RPMI7951 (cell line): ENCODE measurements around the gene CNTNAP2. TPM values are rescaled to one million over a fixed set of nuclear protein-coding genes. Genes with fewer than 3 reads are reported as not detected.

Experiments used
- DNase-seq: peaks from one replicate; pipeline ENCODE4 v3.0.0-alpha.2; 2012; ENCODE audit warnings: low read depth
- total RNA-seq: library from RNA; depleted of rRNA; stranded (reverse); fragments of >200 nt; shearing (Covaris generic); gene quantifications from 2 replicates; pipeline ENCODE4 v1.2.3, GENCODE V29; 2014

Gene CNTNAP2
- total RNA-seq, 1 experiment from 2014 or later, result not detected

DNA sequence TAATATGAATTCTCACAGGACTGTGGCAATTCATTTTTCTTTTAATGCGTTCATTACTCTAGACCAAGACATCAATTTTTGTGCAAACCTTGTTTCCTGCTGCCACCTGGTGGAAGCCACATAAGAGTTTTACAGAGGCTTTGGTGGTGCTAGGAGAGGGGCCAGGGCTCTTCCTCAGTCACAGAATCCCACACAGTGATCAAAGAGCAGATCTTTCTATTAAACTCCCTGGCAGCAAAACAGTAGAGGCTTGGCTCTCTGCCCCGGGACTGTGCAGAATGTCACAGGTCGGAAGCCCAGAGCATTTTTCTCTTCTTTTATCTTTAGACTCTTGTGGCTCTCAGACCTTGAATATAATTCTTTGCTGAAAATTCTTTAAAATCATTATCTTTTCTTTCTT, 1967.5 kb downstream of the CNTNAP2 start:
- peak; percentile 5 for DNase-seq

DNA sequence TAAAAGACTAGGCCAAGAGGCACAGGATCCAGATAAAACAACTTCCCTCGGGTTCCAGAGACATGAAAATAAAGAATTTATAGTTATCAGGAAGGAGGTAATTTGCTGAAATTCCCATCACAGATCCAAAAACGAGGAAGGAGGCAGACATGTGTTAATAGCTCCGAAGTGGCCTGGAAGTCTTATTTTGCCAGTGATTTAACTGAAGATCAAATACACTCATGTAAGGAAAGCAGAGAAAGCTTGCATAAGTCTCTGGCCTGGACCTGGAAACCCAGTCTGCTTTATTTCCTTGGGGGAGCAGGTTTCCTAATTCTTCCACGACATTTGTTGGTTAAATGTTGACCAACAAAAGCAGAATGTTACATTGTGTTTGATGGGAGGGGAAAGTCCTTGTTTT, 1975.3 kb downstream of the CNTNAP2 start:
- DNase-seq, result no peak

DNA sequence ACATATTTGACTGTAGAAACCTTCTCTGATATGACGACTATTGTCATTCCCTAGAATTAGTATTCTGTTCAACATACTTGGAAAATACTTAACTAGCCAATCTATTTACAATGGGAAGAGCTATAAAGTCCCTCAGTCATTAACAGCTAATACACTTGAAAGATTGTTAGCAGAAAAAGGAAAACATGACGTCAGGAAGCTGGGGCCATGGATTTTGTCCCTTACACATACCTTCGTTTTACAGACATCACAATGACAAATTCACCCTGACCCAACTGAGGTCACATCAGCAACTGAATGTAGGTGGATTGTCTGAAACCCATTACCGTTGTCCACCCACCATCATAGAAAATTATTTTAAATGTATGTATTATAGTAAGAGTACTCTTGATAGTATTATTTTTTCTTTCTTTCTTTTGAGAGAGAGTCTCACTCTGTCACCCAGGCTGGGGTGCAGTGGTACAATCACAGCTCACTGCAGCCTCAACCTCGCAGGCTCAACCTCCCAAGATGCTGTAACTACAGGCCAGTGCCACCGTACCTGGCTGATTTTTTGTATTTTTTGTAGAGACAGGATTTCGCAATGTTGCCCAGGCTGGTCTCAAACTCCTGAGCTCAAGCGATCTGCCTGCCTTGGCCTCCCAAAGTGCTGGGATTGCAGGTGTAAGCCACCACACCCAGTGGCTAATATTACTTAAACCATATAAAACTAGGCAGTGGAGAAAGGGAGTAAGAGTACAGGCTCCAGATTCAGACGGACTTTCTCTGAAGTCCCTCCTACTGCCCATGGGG, 1977.0 kb downstream of the CNTNAP2 start:
- no peak for DNase-seq

DNA sequence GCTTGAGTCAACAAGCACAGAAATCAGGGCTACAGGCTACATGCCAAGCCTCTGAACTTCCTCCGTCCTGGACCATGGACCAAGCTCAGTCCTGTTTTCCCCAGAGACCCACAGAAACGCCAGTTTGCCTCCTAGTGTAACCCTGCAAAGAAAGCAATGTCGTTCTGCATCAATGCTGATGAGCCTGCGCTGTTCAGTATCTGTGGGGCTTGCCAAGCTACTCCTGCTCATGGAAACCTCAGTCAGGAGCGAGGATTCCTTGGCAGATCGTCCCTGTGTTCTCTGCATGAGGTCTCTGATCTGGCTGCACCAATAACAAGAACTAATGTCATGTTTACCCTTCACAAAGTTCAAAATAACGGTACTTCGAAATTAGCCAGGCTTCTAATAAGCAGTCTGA, 1978.5 kb downstream of the CNTNAP2 start:
- DNase-seq, result no peak

DNA sequence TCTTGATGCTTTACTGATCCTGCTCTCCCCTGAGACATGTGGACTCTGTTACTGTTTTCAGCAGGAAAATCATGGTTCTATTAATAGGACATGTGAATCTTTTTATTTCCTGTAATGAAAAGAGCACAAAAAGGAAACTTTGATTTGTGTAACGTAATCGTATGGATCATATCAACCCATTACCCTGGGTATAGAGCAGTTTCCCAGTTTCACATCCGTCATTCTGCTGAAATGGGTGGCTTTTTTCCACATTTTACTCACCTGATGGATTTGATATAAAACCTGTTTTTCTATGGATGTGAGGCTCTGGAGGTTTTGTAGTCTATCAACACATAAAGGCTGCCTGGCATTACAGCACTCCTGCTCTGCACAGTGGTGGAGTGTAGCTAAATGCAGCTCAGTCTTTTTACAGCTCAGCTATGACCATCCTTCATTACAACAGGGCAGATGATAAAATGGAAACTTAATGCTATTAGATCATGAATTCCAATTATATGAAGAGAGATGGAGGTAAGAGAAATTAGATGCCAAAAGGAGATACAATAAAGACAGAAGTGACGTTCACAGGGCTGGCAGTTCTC, 1987.6 kb downstream of the CNTNAP2 start:
- no peak for DNase-seq

DNA sequence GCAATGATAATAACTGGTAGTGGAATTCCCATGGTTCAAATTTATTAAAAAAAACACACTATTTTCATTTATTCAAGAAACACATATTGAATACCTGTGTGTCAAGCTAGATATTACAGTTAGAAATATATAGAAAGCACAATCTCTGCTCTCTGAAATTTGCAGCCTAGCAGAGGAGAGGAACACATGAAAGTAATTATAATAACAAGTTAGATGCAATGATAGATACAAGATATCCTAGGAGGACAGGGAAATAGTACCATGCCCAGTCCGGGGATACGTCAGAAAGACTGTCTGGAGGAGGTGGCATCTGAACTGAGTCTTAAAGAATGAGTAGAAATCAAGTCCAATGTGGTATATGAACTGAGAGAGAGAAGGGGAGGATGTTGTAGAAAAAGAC, 1988.3 kb downstream of the CNTNAP2 start:
- no peak for DNase-seq

DNA sequence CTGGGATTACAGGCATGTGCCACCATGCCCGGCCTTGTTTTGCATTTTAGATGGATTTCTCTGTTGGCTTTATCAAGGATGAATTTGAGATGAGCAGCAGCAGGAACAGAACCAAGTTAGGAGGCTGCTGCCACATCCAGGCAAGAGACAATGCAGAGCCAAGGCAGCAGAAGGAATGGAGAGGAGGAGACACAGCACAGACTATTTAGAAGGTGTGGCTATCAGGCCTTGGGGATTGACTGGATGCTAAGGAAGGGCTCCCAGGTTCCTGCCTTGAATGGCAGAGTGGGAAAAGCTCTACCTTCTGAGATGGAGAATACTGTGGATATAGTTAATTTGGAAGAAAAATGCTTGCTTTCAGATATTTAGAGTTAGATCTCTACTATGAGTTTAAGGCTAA, 1989.3 kb downstream of the CNTNAP2 start:
- DNase-seq, result no peak

DNA sequence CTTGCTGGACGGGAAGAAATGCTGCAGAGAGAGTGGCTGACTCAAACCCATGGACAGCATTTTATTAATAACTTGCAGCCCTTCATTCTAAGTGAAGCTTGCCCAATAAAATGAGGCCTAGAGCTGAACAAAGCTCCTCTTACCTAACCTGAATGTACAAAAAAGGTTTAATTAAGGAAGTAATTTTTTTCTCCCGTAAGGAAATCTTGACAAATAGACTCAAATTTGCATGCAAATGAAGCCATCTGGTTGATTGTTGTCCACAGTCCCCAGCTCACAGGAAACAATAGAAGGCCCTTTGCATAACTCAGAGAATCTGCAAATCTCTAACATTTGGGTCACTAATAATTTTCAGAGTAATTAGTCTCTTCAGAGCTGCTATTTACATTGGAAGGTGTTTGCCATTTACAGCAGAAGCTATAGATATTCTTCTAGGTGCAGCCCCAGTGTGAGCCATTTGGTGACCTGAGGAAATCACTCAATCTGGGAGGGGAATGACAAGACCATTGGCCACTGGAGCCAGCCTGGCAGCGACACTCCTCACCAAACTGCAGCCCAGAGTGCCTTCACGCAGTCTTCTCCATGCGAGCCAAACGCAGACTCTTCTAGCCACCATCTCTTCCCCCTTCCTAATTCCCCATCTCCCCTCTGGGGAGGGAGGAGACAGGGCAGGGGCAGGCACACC, 1991.0 kb downstream of the CNTNAP2 start:
- DNase-seq, result no peak

DNA sequence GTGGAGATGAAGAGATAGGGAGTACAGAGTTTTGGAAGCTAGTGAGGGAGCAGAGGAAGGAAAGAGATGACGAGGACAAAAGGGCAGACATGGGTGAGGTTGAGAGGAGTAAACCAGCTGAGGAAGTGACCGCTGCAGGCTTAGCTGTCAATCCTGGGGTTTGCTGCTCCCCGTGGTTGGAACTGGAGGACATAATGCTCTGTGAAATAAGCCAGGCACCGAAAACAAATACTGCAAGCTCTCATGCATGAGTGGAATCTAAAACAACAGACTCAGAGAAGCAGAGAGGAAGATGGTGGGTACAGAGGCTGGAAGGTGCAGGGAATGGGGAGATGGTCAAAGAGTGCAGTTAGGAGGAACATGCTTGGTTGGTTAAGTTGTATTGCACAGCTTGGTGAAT, 1991.8 kb downstream of the CNTNAP2 start:
- no peak for DNase-seq

DNA sequence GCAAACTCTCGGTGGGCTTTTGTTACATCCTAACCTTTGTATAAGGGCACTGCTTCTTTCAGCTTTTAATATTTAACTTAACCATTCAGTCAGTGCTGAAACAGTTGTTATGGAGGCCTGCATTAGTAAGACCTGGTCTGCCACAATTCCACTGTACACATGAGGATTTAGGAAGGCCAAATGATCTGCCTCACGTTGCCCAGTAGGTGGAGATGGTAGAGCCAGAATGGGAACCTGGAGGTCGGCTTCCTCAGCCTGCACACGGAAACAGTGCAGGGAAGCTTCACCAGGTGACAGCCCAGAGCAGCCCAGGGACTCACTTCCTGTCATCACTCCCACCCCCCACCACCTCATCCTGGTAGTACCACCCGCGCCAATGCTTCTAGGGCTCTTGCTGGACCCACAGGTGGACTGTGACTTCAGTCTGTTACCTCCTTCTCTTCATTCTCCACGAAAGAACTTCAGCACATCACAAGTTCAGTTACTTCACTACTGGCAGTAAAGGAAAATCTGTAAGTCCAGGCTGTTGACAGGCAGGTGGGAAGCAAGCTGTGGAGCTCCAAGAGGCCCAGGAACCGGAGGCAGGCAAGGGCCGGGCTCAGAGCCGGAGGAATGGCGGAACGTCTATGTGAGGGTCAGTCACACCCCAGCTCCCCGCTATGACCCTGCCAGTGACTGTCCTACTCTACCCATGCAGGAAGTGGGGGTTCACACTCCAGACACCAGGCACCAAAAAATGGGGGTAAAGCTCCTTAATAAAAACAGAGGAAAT, 1993.7 kb downstream of the CNTNAP2 start:
- DNase-seq, result no peak

DNA sequence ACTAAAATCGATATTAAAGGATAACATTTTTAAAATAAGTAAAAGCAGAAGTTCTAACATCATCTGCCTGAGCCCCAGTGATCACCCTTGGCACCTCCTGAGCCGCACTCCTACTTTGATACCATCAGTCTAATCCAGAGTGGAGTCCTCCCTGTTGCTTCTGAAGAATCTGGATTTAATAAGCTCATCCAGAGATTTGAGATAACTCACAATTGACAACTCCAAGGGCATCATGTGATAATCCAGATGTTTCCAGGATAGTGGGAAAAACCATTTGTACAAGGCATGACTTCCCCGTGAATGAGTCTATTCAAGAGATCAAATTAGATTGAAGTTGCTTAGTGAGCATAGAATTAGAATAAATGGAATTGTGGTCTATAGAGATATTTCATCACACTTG, 1998.2 kb downstream of the CNTNAP2 start:
- no peak for DNase-seq

DNA sequence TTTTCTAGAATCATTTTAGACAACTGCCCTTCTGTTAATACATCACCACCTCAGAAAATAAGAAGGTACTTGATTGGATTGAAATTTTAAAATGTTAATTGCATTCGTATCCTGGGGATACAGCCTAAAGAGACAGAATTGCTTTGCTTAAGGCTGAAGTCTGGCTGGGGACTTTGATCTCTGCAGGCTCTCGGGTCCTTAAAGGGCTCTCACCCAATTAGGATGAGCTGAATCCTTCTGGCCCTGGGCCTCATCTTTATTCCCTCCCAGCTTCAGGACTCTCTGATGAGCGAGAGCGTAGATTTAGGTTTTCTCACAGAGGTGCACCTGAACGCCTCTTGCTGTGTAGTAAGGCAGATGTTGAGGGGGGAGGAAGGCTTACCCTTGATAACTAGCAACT, 1998.7 kb downstream of the CNTNAP2 start:
- DNase-seq, result no peak

DNA sequence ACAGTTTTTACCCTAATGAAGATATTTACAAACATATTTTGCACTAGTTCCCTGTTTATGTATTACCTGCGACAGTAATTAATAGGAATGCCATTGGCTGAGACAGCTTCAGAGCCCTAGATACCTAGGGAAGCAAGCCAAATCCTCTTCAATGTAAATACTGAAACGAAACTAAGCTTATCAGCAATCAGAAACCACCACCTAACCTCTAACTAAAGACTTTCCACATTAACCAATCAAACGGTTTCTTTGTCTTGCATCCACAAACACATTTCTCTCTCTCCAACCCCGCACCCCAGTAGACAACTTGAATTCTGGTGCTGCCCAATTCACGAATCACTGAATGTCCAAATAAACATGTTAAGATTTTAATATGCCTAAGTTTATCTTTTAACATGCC, 1999.6 kb downstream of the CNTNAP2 start:
- no peak for DNase-seq

DNA sequence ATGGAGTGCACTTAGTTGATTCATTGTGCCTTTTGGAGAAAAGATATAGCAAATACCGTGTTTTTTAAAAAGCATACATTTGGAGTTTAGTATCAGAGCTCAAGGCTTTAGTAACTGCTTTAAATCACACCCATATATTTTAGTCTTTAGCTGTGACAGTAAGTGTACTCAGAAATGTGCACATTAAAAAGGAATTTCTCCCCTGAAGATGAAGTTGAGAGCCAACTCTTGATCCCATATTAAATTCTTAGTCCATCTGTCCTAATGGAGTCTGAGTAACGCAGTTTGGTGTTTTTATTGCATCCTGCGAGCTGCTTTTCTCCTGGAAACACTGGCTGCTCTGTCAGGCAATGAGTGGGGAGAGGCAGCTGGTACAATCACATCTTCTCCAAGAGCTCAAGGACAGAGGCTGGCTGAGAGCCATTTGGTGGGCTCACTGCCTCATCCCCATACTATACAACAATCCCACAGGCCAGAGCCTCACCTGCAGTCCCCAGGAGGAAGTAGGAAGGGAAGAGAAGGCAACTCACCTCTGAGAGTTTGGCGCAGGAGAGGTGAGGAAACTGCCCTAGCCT, 2000.3 kb downstream of the CNTNAP2 start:
- no peak for DNase-seq

DNA sequence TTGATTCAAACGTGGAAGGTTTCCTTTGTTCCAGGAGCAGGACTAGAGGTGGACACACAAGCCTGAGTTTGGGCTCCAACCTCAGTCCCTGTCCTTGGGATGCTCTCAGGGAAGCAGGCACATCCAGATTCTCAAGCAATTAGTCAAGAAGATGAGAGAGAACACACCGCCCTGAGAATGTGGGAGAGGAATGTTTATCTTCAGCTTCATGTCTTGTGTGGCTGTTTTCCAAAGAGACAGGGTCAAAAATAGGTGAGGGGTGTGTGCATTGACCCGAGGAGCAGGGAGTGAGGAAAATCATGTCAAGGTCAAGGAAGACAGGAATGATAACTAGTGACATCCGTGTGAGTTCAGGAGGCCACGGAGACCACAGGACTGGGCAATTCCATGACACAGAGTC, 2001.8 kb downstream of the CNTNAP2 start:
- no peak for DNase-seq

DNA sequence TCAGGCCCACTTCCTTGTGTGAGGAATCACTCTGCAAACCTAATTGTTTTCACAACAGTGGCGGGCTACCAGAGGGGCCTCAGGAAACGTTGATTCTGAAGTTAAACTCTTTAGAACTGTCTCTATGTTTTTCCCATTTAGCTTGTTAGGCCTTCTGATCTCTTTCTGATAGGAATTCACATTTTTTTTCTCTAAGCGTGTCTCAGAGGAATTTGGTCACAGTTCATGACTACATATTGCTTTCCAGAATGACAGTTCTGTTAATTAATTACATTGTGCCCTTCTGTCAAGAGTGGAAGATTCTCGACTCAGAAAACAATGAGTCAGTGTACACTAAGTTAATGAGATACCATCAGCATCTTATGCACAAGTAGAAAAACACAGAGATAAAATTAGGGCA, 2004.8 kb downstream of the CNTNAP2 start:
- DNase-seq, result no peak

DNA sequence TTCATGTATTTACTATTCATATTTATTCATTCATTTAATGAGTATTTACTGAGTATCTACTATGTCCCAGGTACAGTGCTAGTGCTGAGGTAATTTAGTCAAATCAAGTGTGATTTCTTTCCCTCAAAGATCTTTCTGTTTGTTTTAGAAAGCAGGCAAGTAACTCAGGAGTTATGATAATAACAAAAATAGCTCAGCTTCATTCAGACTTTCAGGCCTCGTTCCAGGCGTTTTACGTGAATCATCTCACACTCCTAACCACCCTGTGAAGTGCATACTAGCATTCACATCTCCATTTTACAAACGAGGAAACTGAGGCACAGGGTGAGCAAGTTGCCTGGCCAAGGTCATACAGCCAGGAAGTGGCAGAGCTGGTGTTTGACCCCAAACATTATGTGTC, 2005.2 kb downstream of the CNTNAP2 start:
- DNase-seq, result no peak

DNA sequence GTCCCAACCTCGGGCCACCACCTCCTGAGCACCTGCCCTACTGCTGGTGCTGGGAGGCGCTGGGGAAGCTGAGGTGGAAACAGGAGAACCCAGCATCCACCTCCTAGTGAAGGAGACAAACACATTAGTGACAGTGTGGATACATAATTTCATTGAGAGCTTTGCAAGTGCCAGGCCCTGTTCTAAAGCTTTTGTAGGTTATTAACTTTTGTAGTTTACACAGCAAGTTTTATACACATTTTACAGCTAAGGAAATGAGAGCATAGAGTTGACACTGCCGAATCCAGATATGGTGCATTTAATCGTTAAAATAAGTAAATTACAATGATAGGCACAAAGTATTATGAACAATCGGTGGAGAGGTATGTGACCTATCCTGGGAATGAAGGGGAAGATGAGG, 2007.9 kb downstream of the CNTNAP2 start:
- DNase-seq, result no peak

DNA sequence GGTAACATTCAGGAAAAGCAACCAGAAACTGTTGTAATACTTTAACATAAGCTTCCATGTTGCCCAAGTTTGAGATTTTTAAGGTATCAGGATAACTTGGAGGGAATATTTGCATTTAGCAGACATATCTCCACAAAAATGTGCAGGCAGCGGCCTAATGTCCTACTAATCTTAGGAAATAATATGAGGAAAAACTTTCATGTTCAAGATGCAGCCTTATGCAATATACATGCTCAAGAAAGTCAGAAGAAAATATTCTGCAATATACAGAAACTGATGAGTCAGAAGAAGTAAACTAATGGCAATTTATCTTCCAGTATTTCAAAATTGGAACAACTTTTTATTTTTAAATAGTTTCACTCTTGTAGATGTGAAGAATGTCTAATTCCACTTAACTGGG, 2010.8 kb downstream of the CNTNAP2 start:
- no peak for DNase-seq

DNA sequence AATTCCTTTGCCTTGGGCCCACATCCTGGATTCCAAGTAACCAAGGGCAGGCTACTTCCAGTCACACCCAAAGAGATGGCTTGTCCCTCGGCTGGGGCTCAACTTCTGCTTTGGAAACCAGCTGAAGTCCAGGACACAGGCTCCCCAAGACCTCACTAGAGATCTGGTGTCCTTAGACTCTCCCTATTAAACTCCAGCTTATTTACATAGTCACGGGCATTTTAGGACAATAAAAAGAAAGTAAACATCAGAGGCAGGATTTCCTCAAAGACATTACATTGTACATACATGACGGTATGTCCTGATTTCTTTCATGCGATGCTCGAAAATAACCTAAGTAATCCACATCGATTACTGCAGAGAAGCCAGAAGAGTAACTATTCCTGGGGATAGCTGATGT, 2012.4 kb downstream of the CNTNAP2 start:
- no peak for DNase-seq

DNA sequence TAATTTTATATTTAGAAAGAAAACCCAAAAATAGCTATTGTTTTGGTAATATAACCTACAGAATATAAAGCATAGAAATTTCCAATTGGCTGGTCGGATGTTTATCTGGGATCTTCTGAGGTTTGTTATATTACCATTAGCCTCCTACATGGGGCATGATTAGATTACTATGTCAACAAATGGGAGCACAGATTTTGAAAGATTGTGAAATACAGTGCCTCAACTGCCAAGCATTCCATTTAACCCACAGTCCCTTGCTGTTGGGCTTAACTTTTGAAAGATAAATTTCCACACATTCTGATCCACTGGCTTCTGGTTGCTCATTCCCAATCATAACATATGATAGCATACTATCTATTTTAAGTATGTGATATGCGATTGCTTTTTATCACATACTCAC, 2018.5 kb downstream of the CNTNAP2 start:
- no peak for DNase-seq

DNA sequence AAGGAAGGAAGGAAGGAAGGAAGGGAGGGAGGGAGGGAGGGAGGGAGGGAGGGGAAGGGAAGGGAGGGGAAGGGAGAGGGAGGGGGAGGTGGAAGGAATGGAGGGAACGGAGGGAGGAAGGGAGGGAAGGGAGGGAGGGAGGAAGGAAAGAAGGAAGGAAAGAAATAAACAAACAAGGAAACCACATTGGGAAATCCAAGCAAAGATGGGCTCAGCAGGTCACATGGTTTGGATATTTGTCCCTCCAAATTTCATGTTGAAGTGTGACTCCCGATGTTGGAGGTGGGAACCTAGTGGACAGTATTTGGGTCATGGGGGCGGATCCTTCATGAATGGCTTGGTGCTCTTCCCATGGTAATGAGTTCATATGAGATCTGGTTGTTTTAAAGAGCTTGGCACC, 2019.4 kb downstream of the CNTNAP2 start:
- no peak for DNase-seq
